ENCODE data around the gene TPRG1L. TPM values are rescaled to one million over a fixed set of nuclear protein-coding genes. Genes with fewer than 3 reads are reported as not detected.

The TPRG1L gene
- total RNA-seq, 6 experiments from 2014 or later = 51.8 to 63.5 (median 58.0) TPM

DNA sequence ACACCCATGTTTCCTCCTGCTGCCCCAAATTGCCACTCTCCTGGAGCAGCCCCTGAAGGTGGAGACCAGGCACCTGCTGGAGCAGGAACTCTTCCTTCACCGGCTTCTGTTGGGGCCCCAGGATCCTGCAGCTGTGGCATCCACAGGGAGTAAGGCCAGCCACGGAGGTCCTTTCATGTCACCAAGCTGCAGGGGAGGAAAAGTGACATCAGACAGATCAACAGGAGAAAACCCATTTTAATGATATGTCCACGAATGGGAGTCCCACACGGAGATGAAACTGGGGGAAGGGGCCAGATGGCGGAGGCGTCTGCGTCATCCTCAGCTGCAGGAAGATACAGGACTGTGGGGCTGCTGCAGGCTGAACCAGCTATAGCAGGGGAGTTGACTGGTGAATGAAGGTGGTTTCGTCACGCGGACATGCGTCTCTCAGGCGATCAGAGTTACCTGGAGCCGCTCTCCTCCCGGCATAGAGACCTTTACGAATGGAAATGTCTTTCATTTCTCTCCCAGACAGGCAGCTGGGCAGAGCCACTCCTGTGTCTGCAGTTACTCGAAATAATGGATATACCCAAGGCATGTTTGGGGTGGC, 37.4 kb downstream of the TPRG1L start:
- H3K9me3 Mint-ChIP-seq = no peaks in the 10 kb centered on the region
- peaks cover 10% of the 10 kb centered on the region; the same call in 1 of the 2 replicates for H3K4me1 Mint-ChIP-seq (ENCODE audit: low read depth)
- no peak for DNase-seq
- no peaks in the 10 kb centered on the region for H3K36me3 Mint-ChIP-seq (ENCODE audit: low read depth)
- TF ChIP-seq, protein P1, sequence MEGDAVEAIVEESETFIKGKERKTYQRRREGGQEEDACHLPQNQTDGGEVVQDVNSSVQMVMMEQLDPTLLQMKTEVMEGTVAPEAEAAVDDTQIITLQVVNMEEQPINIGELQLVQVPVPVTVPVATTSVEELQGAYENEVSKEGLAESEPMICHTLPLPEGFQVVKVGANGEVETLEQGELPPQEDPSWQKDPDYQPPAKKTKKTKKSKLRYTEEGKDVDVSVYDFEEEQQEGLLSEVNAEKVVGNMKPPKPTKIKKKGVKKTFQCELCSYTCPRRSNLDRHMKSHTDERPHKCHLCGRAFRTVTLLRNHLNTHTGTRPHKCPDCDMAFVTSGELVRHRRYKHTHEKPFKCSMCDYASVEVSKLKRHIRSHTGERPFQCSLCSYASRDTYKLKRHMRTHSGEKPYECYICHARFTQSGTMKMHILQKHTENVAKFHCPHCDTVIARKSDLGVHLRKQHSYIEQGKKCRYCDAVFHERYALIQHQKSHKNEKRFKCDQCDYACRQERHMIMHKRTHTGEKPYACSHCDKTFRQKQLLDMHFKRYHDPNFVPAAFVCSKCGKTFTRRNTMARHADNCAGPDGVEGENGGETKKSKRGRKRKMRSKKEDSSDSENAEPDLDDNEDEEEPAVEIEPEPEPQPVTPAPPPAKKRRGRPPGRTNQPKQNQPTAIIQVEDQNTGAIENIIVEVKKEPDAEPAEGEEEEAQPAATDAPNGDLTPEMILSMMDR (IDR thresholded peaks at IDR 0.05) = no peak
- no peak overlapping the region for H3K27ac Mint-ChIP-seq
- no peak overlapping the region for H3K4me3 Mint-ChIP-seq
- H3K27me3 Mint-ChIP-seq (ENCODE audit: insufficient read depth) = peaks cover 28% of the 10 kb centered on the region

DNA sequence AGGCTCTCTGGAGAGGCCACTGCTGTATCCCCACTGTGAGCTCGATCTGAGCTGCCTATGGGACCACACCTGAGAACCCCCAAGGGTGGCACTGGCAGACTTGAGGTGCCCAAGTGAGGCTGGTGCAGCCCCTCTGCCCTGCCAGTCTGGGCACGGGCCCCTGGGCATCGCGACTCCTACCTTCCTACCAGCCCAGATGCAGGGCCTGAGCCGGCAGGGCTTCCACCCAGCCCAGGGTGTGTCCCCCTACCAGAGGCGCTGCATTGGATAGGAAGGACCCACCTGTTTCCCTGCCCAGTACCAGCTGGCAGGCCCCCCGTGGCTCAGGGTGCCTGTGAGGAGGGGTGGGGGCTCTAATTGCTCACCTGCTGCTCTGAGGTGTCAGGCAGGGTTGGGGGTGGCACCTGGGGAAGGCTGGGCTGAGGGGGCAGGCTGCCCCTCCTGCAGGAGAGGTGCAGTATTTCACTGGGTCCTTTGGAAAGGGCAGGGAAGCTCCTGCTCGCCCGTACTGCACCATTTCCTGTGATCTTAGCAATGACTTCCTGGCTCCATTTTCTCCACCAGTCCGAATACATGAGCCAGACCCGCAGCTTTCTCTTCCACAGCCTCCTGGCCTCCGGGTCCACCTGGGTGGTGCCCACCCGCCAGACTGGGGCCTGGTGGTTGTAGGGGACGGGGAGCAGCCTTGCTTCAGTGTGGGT, 39.3 kb downstream of the TPRG1L start:
- TF ChIP-seq, protein P1 (IDR thresholded peaks at IDR 0.05) = no peak
- H3K27me3 Mint-ChIP-seq (ENCODE audit: insufficient read depth) = peaks cover 13% of the 10 kb centered on the region
- H3K36me3 Mint-ChIP-seq (ENCODE audit: low read depth) = no peaks in the 10 kb centered on the region

DNA sequence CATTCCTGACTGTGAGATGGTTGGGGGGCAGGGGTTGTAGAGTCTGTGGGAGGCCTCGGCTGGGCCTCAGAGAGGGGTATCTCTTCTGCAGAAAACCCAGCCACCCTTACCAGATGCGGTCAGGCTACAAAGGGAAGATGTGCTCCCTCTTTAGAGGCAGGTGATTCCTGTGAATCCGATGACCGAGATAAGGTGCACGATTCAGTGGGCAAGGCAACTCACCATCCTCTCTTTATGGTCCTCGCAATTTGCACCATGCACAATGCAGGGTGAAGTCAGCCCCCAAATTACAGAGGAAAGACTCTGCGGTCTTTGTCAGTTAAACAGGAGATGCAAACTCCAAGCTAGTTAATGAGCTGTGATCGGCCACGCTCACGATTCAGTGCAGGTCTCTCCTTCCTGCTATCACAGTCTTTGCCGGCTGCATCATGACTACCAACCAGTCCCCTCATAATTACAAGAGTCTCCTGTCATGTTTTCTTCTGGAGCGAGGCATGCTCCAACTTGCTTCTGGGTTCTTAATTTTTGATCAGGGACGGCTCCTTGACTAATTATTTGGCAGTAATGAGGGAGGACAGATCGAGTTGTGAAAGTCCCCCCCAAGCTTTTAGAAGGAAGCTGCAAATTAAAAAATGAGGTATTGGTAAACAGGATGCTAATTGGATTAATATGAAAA, 40.0 kb downstream of the TPRG1L start:
- no peak for DNase-seq
- Mint-ChIP-seq H3K4me1 (ENCODE audit: low read depth) (peaks cover 17% of the 10 kb centered on the region), H3K27me3 (ENCODE audit: insufficient read depth) (peaks cover 11% of the 10 kb centered on the region), H3K9me3 (no peaks in the 10 kb centered on the region), H3K36me3 (ENCODE audit: low read depth) (no peaks in the 10 kb centered on the region), H3K4me3 (no peak overlapping the region), H3K27ac (no peak overlapping the region)
- TF ChIP-seq, protein P1 (IDR thresholded peaks at IDR 0.05) = no peak

More for the DNA sequence above, 39.3 kb downstream of the TPRG1L start:
- Mint-ChIP-seq H3K9me3 (no peaks in the 10 kb centered on the region), H3K4me3 (no peak overlapping the region), H3K27ac (no peak overlapping the region), H3K4me1 (ENCODE audit: low read depth) (peaks cover 17% of the 10 kb centered on the region)
- no peak for DNase-seq

DNA sequence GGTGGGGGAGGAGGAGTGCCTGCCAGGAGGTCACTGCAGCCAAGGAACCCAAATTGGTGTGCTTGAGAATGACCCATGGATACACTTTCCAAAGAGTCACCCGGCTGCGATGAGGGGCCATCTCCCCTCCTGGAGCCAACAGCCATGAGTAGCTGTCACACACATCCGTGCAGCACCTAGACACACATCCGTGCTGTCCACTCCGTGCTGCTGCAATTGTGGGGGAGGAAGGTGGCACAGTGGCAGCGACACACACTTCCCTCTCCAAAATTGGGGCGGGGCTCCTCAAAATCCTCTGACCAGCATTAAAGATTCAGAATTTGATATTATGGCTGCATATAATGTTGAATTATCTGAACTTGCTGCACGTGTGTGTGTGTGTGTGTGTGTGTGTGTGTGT, 43.3 kb downstream of the TPRG1L start:
- H3K36me3 Mint-ChIP-seq (ENCODE audit: low read depth) = no peaks in the 10 kb centered on the region
- H3K27me3 Mint-ChIP-seq (ENCODE audit: insufficient read depth) = peaks cover 23% of the 10 kb centered on the region
- H3K4me1 Mint-ChIP-seq (ENCODE audit: low read depth) = peaks cover 17% of the 10 kb centered on the region
- no peak for DNase-seq
- no peak overlapping the region for H3K27ac Mint-ChIP-seq
- TF ChIP-seq, protein P1 (IDR thresholded peaks at IDR 0.05) = no peak
- no peaks in the 10 kb centered on the region for H3K9me3 Mint-ChIP-seq
- no peak overlapping the region for H3K4me3 Mint-ChIP-seq

DNA sequence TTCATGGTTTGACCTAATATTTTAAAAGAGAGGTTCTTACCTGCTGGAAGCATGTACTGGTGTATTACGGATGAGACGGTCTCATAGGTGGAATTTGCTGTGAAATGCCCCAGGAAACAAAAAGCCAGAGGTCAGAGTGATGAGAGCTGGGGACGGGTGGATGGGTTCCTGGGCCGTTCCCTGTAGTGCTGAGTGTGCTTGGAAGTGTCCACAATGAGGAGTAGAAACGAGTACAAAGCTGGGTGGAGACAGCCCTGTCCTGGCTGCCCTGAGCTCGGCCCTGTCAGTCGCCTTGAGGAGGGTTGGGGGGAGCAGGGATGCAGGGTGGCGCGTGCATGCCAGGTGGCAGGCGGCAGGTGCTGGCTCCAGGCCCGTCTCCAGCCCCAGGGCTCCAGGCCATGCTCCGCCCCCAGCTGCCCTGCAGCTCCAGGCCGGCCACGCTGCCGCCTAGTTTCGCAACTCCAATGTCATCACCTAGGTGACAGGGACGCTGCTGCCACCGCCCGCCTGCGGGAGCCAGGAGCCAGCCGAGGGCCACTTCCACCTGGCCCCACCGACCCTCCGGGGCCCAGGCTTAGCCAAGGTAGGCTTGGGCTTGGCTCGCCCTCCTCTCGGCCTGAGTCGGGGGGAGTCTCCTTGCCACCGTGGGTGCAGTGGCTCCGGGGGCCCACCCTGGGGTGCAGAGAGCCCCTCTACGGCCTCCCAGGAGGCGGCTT, 43.9 kb downstream of the TPRG1L start:
- Mint-ChIP-seq H3K36me3 (ENCODE audit: low read depth) (no peaks in the 10 kb centered on the region), H3K27ac (no peak overlapping the region), H3K4me3 (no peak overlapping the region)

More for the DNA sequence above, 43.9 kb downstream of the TPRG1L start:
- H3K27me3 Mint-ChIP-seq (ENCODE audit: insufficient read depth) = peaks cover 25% of the 10 kb centered on the region
- no peak for DNase-seq
- H3K4me1 Mint-ChIP-seq (ENCODE audit: low read depth) = peaks cover 17% of the 10 kb centered on the region
- TF ChIP-seq, protein P1 (IDR thresholded peaks at IDR 0.05) = no peak
- no peaks in the 10 kb centered on the region for H3K9me3 Mint-ChIP-seq
